ENCODE data around the gene LBHD2. TPM values are rescaled to one million over a fixed set of nuclear protein-coding genes. Genes with fewer than 3 reads are reported as not detected.
A peak's percentile ranks its signal among the peaks of the same experiment; 100 is the strongest.

Gene LBHD2
- total and polyA plus RNA-seq, 2 of the 13 experiments (the other 11 are each of a cell fraction or from before 2014, with no cell fraction given), result 0.67 to 1.00 TPM

DNA sequence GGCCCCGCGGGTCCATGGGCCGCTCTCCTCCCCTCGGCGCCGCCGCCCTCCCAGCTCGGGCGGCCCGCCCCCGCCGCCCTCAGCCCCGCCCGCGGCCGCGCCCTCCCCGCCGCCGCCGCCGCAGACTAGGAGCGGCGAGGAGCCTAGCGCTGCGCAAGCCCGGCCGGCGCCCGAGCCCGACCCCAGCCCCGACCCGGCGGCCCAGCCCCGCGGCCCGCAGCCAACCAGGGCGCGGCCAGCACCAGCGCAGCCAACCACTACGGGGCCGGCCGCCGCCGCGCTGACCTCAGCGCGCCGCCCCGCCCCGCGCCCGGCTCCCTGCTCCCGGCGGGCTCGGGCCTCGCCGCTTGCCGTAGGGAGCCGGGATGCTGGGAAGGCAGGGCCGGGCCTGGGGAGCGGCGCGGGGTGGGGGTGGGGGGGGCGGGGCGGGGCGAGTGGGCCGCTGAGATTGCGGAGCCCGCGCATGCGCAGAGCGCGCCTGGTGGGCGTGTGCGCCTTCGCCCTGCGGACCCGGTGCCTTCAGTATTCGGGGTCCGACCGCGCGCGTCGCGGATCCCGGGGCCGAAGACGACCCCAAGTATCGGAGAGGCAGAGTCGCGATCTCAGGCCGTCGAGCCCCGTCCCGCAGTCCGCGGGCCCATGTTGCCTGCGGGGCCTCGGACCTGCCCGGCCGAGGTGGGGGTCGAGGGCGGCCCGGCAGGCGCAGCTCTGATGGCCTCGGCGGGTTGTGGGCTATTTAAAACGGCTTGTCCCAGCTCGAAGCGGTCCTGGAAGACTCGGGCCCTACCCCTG lies 26.4 kb upstream of the LBHD2 start, which contains the start of gene CDC42BPB (continued):
- TF ChIP-seq, protein P1, sequence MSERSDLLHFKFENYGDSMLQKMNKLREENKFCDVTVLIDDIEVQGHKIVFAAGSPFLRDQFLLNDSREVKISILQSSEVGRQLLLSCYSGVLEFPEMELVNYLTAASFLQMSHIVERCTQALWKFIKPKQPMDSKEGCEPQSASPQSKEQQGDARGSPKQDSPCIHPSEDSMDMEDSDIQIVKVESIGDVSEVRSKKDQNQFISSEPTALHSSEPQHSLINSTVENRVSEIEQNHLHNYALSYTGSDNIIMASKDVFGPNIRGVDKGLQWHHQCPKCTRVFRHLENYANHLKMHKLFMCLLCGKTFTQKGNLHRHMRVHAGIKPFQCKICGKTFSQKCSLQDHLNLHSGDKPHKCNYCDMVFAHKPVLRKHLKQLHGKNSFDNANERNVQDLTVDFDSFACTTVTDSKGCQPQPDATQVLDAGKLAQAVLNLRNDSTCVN (CRISPR knock-in tag; IDR thresholded peaks at IDR 0.05; ENCODE audit: borderline replicate concordance), result peak; percentile 45; the same call in 1 of the 2 replicates
- TF ChIP-seq ZFP41 (CRISPR knock-in tag; IDR thresholded peaks at IDR 0.05; ENCODE audit: borderline replicate concordance), result 0 out of 2 replicates have a peak, but pooled peaks have one; percentile 51
- TF ChIP-seq KDM5B (CRISPR knock-in tag; IDR thresholded peaks at IDR 0.05; ENCODE audit: borderline replicate concordance), result peak; percentile 76; the same call in 1 of the 2 replicates
- TF ChIP-seq SIN3B (IDR thresholded peaks at IDR 0.05; ENCODE audit: low read length), result no peak
- 0 out of 2 replicates have a peak, but pooled peaks have one; percentile 53 for TF ChIP-seq ZNF839 (CRISPR knock-in tag; IDR thresholded peaks at IDR 0.05; ENCODE audit: borderline replicate concordance)
- TF ChIP-seq SRY (CRISPR knock-in tag; IDR thresholded peaks at IDR 0.05), result peak; percentile 44; the same call in 1 of the 2 replicates
- TF ChIP-seq HNRNPLL (IDR thresholded peaks at IDR 0.05; ENCODE audit: low read depth, low read length, poor library complexity, severe bottlenecking), result peak; percentile 0
- peak; percentile 32 for TF ChIP-seq ZNF883 (CRISPR knock-in tag; IDR thresholded peaks at IDR 0.05; ENCODE audit: not compliant biosample characterization)
- TF ChIP-seq TOPORS (CRISPR knock-in tag; IDR thresholded peaks at IDR 0.05), result no peak
- no peak for TF ChIP-seq HCFC1 (IDR thresholded peaks at IDR 0.05; ENCODE audit: low read depth, low read length)
- TF ChIP-seq ZNF512 (CRISPR knock-in tag; IDR thresholded peaks at IDR 0.05), result no peak
- TF ChIP-seq KLF9 (CRISPR knock-in tag; IDR thresholded peaks at IDR 0.05; ENCODE audit: low read depth), result no peak
- TF ChIP-seq, protein P2, sequence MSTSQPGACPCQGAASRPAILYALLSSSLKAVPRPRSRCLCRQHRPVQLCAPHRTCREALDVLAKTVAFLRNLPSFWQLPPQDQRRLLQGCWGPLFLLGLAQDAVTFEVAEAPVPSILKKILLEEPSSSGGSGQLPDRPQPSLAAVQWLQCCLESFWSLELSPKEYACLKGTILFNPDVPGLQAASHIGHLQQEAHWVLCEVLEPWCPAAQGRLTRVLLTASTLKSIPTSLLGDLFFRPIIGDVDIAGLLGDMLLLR (CRISPR knock-in tag; IDR thresholded peaks at IDR 0.05), result no peak
- TF ChIP-seq SNAPC2 (CRISPR knock-in tag; IDR thresholded peaks at IDR 0.05), result no peak
- no peak for TF ChIP-seq ARID3A (IDR thresholded peaks at IDR 0.05; ENCODE audit: low read depth, low read length)
- TF ChIP-seq PITX1 (CRISPR knock-in tag; IDR thresholded peaks at IDR 0.05), result peak; percentile 34; the same call in 1 of the 2 replicates
- no peak for TF ChIP-seq TBL1XR1 (IDR thresholded peaks at IDR 0.05; ENCODE audit: borderline replicate concordance, low read length, partially characterized antibody)
- no peak for TF ChIP-seq NR2C2 (CRISPR knock-in tag; IDR thresholded peaks at IDR 0.05; ENCODE audit: borderline replicate concordance)
- TF ChIP-seq ZNF362 (CRISPR knock-in tag; IDR thresholded peaks at IDR 0.05; ENCODE audit: borderline replicate concordance), result no peak
- TF ChIP-seq EEA1 (CRISPR knock-in tag; IDR thresholded peaks at IDR 0.05; ENCODE audit: borderline replicate concordance), result 0 out of 2 replicates have a peak, but pooled peaks have one; percentile 21
- TF ChIP-seq HMG20A (CRISPR knock-in tag; IDR thresholded peaks at IDR 0.05; ENCODE audit: borderline replicate concordance), result no peak
- TF ChIP-seq ZMYM4 (CRISPR knock-in tag; IDR thresholded peaks at IDR 0.05), result peak; percentile 67
- 0 out of 2 replicates have a peak, but pooled peaks have one; percentile 28 for TF ChIP-seq ERF (CRISPR knock-in tag; IDR thresholded peaks at IDR 0.05)
